Activated T-helper 2 cell treated with anti-CD3 and anti-CD28 coated beads, Interferon-gamma antibody, Interleukin-2, Interleukin-4, amounts not matched to agents 10 μg/mL and 5 μg/mL and 100 μg/mL, durations not matched to agents 14 hours and 24 hours and 36 hours (primary cell): Measurements from ENCODE around the gene LRRC55. TPM values are rescaled to one million over a fixed set of nuclear protein-coding genes. Genes with fewer than 3 reads are reported as not detected.

Experiments
- DNase-seq: peaks from one replicate; pipeline ENCODE4 v3.0.0; 2021; ENCODE audit warnings: low spot score
- H3K27ac Mint-ChIP-seq: one replicate; pipeline ENCODE4 v1.8.0; 2021; ENCODE audit warnings: mixed read lengths
- H3K27me3 Mint-ChIP-seq: one replicate; pipeline ENCODE4 v1.8.0; 2021; ENCODE audit warnings: low read depth, mixed read lengths
- H3K36me3 Mint-ChIP-seq: one replicate; pipeline ENCODE4 v1.8.0; 2021; ENCODE audit warnings: low read depth, mixed read lengths
- H3K4me1 Mint-ChIP-seq: one replicate; pipeline ENCODE4 v1.8.0; 2021; ENCODE audit warnings: low read depth, mixed read lengths
- H3K4me3 Mint-ChIP-seq: one replicate; pipeline ENCODE4 v1.8.0; 2021; ENCODE audit warnings: low read depth, mild to moderate bottlenecking, moderate library complexity, mixed read lengths
- H3K9me3 Mint-ChIP-seq: one replicate; pipeline ENCODE4 v1.8.0; 2021; ENCODE audit warnings: mixed read lengths
- intact Hi-C: fragments of 100-400 bp; cut with micrococcal nuclease; formaldehyde crosslinking; loops from one replicate; pipeline ENCODE4 v1.15.1; 2023
- total RNA-seq: library from RNA; stranded (reverse); gene quantifications from 2 replicates; pipeline ENCODE4 v1.2.3, GENCODE V29; 2022

Gene LRRC55, protein sequence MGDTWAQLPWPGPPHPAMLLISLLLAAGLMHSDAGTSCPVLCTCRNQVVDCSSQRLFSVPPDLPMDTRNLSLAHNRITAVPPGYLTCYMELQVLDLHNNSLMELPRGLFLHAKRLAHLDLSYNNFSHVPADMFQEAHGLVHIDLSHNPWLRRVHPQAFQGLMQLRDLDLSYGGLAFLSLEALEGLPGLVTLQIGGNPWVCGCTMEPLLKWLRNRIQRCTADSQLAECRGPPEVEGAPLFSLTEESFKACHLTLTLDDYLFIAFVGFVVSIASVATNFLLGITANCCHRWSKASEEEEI
- not detected in 2 replicates for total RNA-seq

DNA sequence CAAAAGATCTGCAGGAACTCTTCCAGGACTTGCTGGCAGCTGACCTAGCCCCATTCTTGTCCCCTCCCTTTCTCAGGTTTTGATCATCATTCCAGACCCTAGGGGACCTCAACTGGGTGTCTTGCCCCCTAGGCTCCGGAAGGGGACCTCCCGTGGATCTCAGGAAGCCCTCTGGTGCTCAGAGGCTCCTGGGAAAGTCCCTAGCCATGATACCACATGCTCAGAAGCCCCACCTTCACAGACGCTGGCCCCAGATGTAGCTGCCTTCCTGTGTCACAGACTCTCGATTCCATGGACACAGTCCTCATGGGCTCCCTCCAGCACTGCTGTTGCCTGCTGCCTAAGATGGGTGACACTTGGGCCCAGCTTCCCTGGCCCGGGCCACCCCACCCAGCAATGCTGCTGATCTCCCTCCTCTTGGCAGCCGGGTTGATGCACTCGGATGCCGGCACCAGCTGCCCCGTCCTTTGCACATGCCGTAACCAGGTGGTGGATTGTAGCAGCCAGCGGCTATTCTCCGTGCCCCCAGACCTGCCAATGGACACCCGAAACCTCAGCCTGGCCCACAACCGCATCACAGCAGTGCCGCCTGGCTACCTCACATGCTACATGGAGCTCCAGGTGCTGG lies at the start of gene LRRC55:
TSS of gene LRRC55 (plus strand) at position 276 of the 628 bp plus-strand sequence. CDS start at position 346, 70 bp downstream.
- H3K9me3 Mint-ChIP-seq, result no peaks in the 10 kb centered on the region
- no peaks in the 10 kb centered on the region for H3K36me3 Mint-ChIP-seq
- H3K4me1 Mint-ChIP-seq, result no peaks in the 10 kb centered on the region
- DNase-seq, result no peak
- H3K4me3 Mint-ChIP-seq, result no peak within 1 kb of the TSS
- H3K27ac Mint-ChIP-seq, result no peak within 1 kb of the TSS
- intact Hi-C loops, result no loop called here
- H3K27me3 Mint-ChIP-seq, result peaks cover 24% of the 10 kb centered on the region

DNA sequence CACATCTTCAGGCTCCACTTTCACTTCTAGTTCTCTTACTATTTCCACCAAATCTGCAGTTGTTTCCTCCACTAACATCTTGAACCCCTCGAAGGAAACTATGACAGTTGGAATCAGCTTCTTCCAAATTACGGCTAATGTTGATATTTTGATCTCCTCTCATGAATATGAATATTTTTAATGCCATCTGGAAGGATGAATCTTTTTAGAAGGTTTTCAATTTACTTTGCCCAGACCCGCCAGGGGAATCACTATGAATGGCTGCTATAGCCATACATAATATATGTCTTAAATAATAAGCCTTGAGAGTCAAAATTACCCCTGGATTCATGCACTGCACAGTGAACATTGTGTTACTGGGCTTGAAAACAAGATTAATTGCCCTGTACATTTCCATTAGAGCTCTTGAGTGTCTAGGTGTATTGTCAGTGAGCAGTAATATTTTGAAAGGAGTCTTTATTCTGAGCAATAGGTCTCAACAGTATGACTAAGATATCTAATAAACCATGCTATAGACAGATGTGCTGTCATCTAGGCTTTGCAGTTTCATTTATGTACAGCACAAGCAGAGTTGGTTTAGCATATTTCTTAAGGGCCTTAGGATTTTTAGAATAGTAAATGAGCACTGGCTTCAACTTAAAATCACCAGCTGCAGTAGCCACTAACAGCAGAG lies 48.3 kb upstream of the LRRC55 start:
- DNase-seq, result no peak
- Mint-ChIP-seq H3K27ac (no peak overlapping the region), H3K4me1 (no peaks in the 10 kb centered on the region), H3K27me3 (no peaks in the 10 kb centered on the region), H3K4me3 (no peak overlapping the region), H3K36me3 (no peaks in the 10 kb centered on the region), H3K9me3 (no peaks in the 10 kb centered on the region)
- intact Hi-C loops, result no loop called here

DNA sequence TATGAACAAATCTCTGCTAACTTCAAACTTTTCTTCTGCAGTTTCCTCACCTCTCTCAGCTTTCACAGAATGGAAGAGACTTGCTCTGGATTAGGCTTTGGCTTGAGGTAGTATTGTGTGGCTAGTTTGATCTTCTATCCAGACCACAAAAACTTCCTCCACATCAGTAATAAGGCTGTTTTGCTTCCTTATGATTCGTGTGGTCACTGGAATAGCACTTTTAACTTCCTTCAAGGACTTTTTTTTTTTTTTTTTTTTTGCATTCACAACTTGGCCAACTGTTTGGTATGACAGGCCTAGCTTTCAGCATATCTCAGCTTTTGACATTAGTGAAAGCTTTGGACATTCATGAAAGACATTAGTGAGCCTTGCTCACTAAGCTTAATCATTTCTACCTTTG lies 47.5 kb upstream of the LRRC55 start:
- no peaks in the 10 kb centered on the region for H3K9me3 Mint-ChIP-seq
- no peaks in the 10 kb centered on the region for H3K27me3 Mint-ChIP-seq
- H3K4me1 Mint-ChIP-seq, result no peaks in the 10 kb centered on the region
- no peak for DNase-seq
- no peak overlapping the region for H3K4me3 Mint-ChIP-seq
- H3K27ac Mint-ChIP-seq, result no peak overlapping the region
- H3K36me3 Mint-ChIP-seq, result no peaks in the 10 kb centered on the region
- intact Hi-C loops, result no loop called here

DNA sequence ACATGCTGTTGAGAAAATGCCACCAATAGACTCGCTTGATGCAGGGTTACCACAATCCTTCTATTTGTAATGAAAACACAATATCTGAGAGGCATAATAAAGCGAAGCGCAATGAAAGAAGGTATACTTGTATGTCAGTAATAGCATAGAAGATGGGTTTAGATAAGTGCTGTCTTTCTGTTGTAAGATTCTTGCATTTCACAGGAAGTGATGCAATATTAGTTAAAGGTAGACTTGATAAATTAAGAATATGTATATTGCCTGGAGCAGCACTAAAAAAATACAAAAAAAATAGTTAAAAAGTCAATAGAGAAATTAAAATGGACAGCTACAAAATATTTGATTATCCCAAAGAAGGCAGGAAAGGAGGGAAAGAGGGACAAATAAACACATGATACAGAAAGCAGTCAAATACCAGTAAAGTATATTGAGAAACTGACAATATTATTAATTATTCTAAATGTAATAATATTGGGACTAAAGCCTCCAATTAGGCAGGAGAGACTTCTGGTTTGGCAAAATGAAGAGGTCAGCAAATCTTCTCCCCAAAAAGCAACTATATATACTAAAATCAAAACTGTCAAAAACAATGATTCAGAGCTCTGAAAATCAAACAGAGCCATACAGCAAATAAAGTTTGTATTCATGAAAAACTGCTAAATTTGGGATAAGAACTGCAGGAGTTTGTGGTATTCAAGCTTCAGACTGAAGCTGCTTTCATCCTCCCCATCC lies 46.6 kb upstream of the LRRC55 start:
- H3K4me1 Mint-ChIP-seq, result no peaks in the 10 kb centered on the region
- no peaks in the 10 kb centered on the region for H3K27me3 Mint-ChIP-seq
- H3K9me3 Mint-ChIP-seq, result no peaks in the 10 kb centered on the region
- H3K36me3 Mint-ChIP-seq, result no peaks in the 10 kb centered on the region
- intact Hi-C loops, result no loop called here
- H3K27ac Mint-ChIP-seq, result no peak overlapping the region
- no peak for DNase-seq
- H3K4me3 Mint-ChIP-seq, result no peak overlapping the region

DNA sequence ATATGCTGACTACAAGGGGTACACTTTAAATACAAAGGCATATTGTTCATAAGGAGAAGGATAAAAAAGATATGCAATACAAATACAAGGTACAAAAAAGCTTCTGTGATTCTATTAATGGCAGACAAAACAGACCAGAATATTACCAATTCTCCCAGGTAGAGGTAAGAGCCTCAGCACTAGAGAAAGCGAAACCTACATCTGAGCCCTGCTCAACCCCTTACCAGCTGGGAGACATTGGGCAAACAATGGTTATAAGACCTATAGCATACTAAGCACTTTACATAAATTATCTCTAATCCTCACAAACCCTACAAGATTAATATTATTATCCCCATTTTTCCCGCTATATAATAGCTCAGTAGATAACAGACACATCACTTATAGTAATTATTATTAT lies 41.2 kb upstream of the LRRC55 start:
- H3K4me1 Mint-ChIP-seq, result no peaks in the 10 kb centered on the region
- no peak for DNase-seq
- no peak overlapping the region for H3K4me3 Mint-ChIP-seq
- H3K27me3 Mint-ChIP-seq, result no peaks in the 10 kb centered on the region
- intact Hi-C loops, result no loop called here
- no peak overlapping the region for H3K27ac Mint-ChIP-seq
- no peaks in the 10 kb centered on the region for H3K9me3 Mint-ChIP-seq
- H3K36me3 Mint-ChIP-seq, result no peaks in the 10 kb centered on the region

DNA sequence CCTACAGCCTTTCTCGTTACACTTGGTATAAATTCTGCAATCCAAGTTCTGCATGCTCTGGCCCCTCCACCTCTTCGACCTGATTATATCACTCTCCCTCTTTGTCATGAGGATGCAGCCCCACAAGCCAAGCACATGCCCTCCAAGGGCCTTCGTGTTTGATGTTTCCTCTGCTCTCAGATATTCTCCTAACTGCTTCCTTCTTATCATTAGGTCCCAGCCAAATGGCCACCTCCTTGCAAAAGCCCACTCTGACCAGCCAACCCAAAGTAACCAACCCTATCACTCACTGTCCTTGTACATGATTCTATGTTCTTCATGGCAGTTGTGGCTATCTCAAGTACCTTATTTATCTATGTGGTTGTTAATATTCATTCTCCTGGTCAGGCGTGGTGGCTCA lies 38.3 kb upstream of the LRRC55 start:
- Mint-ChIP-seq H3K9me3 (no peaks in the 10 kb centered on the region), H3K4me3 (no peak overlapping the region), H3K36me3 (no peaks in the 10 kb centered on the region), H3K27ac (no peak overlapping the region), H3K27me3 (no peaks in the 10 kb centered on the region), H3K4me1 (no peaks in the 10 kb centered on the region)
- intact Hi-C loops, result no loop called here
- no peak for DNase-seq

DNA sequence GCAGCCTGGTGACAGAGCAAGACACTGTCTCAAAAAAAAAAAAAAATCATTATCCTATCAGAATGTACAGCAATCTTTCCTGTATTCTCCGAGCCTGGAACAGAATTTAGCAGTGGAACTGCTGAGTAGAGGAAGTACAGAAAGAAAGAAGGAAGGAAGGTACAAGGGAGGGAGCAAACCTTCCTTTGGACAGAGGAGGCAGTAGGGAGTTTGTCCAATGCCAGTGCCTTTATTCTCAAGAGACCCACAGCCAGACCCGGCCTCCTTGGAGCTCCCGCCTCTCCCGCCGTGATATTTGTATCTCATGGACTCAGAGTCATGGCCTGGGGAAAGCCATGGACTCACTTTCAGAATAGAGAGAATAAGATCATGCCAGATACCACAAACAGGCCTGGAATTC lies 37.7 kb upstream of the LRRC55 start:
- Mint-ChIP-seq H3K36me3 (no peaks in the 10 kb centered on the region), H3K9me3 (no peaks in the 10 kb centered on the region), H3K4me1 (no peaks in the 10 kb centered on the region), H3K27me3 (no peaks in the 10 kb centered on the region), H3K27ac (no peak overlapping the region), H3K4me3 (no peak overlapping the region)
- intact Hi-C loops, result no loop called here
- DNase-seq, result no peak

DNA sequence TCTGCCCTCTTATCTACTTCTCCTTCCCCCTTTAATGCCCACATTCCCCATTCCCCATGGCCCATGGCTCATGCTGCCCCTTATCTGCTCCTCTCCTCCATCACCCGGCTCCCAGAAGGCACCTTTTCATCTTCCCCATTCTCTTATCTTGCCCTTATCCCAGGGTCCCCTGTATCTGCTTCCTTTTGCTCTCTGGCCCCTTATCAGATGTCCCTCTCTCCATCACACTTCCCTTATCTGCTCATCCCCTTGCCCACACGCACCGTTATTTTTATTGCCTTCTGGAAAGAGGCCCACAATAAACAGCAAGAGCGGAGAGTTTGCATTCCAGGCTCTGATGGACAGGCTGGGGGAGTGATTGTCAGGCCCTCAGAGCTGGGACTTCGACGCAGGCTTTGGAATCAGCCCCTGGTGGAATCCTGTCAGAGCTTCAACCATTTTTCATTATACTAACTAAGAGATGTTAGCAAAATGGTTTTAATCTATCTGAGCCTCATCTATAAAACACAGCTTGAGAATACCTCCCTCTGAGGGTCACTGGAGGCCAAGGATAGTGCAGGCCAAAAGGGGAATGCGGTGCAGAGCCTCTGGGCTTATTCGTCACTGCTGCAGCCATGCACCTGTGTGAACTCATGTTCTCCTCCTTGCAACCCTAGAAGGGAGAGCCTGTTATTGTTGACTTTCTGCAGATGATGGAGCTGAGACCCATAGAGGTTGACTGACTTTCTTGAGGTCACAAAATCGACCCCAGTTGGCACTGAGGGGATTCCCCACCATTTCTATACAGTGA lies 37.0 kb upstream of the LRRC55 start:
- H3K4me1 Mint-ChIP-seq, result no peaks in the 10 kb centered on the region
- H3K27ac Mint-ChIP-seq, result no peak overlapping the region
- H3K4me3 Mint-ChIP-seq, result no peak overlapping the region
- H3K27me3 Mint-ChIP-seq, result no peaks in the 10 kb centered on the region
- no peak for DNase-seq
- no peaks in the 10 kb centered on the region for H3K9me3 Mint-ChIP-seq
- H3K36me3 Mint-ChIP-seq, result no peaks in the 10 kb centered on the region
- intact Hi-C loops, result no loop called here

DNA sequence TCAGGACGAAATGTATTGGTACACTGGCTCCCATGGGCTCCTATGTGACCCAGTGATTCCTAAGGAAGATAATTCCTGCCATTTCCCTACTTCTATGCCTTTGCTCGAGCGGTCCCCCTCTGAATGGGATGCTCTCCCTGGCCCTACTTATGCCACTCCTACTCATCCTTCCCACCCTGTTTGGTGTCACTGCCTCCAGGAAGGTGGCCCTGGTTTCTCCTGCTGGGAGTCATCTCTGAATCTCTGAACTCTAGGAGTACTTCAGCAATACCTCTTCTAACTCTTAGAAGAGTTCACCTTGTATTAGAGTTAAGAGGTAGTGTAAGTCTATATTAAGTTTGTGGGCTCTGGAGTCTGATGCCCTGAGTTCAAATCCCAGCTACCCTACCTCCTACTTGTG lies 35.5 kb upstream of the LRRC55 start:
- H3K36me3 Mint-ChIP-seq, result no peaks in the 10 kb centered on the region
- intact Hi-C loops, result no loop called here
- no peak overlapping the region for H3K4me3 Mint-ChIP-seq

DNA sequence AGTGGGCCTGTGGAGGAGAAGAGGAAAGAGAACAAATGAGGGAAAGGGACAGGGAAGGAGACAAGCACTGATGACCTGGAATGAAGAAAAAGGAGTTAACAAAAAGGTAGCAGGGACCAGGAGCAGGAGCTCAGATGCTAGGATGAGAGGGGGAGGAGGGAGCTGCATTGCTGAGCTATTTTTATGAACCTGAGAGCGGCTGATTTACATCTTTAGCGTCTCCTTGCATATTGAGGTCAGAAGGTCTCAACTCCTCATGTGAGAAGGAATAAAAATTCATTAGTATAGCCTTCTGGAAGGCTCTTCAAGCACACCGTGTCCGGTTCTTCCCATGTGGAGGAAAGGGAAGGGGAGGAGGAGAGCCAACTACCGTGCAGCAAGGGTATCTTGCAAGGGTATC lies 33.1 kb upstream of the LRRC55 start:
- no peaks in the 10 kb centered on the region for H3K27me3 Mint-ChIP-seq
- intact Hi-C loops, result no loop called here
- no peaks in the 10 kb centered on the region for H3K36me3 Mint-ChIP-seq
- no peak overlapping the region for H3K27ac Mint-ChIP-seq
- no peak overlapping the region for H3K4me3 Mint-ChIP-seq
- DNase-seq, result no peak
- no peaks in the 10 kb centered on the region for H3K4me1 Mint-ChIP-seq
- no peaks in the 10 kb centered on the region for H3K9me3 Mint-ChIP-seq

More for the DNA sequence above, 35.5 kb upstream of the LRRC55 start:
- H3K4me1 Mint-ChIP-seq, result no peaks in the 10 kb centered on the region
- H3K9me3 Mint-ChIP-seq, result no peaks in the 10 kb centered on the region
- no peak for DNase-seq
- no peak overlapping the region for H3K27ac Mint-ChIP-seq
- H3K27me3 Mint-ChIP-seq, result no peaks in the 10 kb centered on the region

DNA sequence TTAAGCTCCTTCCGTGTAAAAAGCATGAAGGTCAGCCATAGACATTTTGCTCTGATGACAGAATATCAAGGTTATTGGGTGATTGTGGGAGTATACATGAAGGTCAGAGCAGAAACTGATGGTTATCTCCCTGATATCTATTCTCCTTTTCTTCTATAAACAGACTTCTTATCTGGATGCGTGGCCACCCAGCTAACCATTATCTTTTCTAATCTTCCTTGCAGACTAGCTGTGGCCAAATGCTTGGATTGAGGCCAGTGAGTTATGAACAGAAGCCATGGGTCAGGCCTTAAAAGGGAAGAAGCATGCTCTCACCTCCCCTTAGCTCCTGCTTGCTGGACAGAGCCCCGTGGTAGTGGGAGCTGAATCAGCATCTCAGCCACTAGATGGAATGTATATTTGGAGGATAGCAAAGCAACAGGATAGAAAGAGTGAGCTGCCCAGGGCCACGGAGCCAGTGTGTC lies 31.3 kb upstream of the LRRC55 start:
- intact Hi-C loops, result no loop called here
- DNase-seq, result no peak
- H3K4me3 Mint-ChIP-seq, result no peak overlapping the region
- H3K36me3 Mint-ChIP-seq, result no peaks in the 10 kb centered on the region
- H3K27ac Mint-ChIP-seq, result no peak overlapping the region
- no peaks in the 10 kb centered on the region for H3K9me3 Mint-ChIP-seq
- peaks cover under 1% of the 10 kb centered on the region for H3K27me3 Mint-ChIP-seq
- no peaks in the 10 kb centered on the region for H3K4me1 Mint-ChIP-seq

DNA sequence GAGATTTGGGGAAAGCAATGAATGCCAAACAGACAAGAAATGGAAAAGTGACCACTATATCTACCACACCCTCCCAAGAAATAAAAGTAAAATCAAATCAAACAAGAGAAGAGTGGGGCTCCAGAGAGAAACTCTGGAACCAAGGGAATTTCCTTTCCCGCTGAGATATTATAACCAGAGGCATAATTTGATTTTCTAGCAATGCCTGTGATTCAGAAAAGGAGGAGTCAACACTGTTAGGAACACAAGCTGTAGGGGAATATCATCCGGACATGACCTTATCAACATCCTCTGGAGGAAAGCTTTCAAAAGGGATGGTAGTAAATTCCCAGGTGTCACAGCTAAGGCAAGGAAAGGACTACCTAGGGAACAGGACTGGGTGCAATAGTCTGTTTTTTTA lies 29.6 kb upstream of the LRRC55 start:
- Mint-ChIP-seq H3K4me1 (no peaks in the 10 kb centered on the region), H3K27ac (no peak overlapping the region), H3K27me3 (peaks cover 6% of the 10 kb centered on the region), H3K9me3 (no peaks in the 10 kb centered on the region), H3K36me3 (no peaks in the 10 kb centered on the region), H3K4me3 (no peak overlapping the region)
- no peak for DNase-seq
- intact Hi-C loops, result no loop called here
